MM.1S (cell line): ENCODE measurements around the gene POLD3.

ENCODE experiments used
- DNase-seq: peaks from one replicate; pipeline ENCODE4 v3.0.0-alpha.2; 2015
- H2AFZ ChIP-seq: fragments of 300-600 bp; sonication (generic); 2 replicates; pipeline ENCODE4 v1.6.0; 2016; ENCODE audit warnings: antibody characterized with exemption, low read length
- H3F3A ChIP-seq: fragments of 300-600 bp; sonication (generic); 2 replicates; pipeline ENCODE4 v1.6.1; 2016; ENCODE audit warnings: mild to moderate bottlenecking, antibody characterized with exemption, low read length, moderate library complexity, mixed read lengths; ENCODE audit not compliant: insufficient read depth
- H3K27ac ChIP-seq: fragments of 300-600 bp; sonication (generic); 2 replicates; pipeline ENCODE4 v1.5.1; 2016; ENCODE audit warnings: mild to moderate bottlenecking, low read length
- H3K27me3 ChIP-seq: fragments of 300-600 bp; sonication (generic); replicated peaks from 2 replicates; pipeline ENCODE4 v1.6.0; 2016; ENCODE audit warnings: low read length; ENCODE audit not compliant: insufficient read depth
- H3K36me3 ChIP-seq: fragments of 300-600 bp; sonication (generic); replicated peaks from 2 replicates; pipeline ENCODE4 v1.6.1; 2016; ENCODE audit warnings: mild to moderate bottlenecking, low read length, mixed read lengths; ENCODE audit not compliant: insufficient read depth
- H3K4me1 ChIP-seq: fragments of 300-600 bp; sonication (generic); 2 replicates; pipeline ENCODE4 v1.6.1; 2016; ENCODE audit warnings: low read length, mixed read lengths
- H3K4me2 ChIP-seq: fragments of 300-600 bp; sonication (generic); 2 replicates; pipeline ENCODE4 v1.6.0; 2016; ENCODE audit warnings: low read depth, low read length
- H3K4me3 ChIP-seq: fragments of 300-600 bp; sonication (generic); 2 replicates; pipeline ENCODE4 v1.5.1; 2016; ENCODE audit warnings: low read length, mixed read lengths
- H3K79me2 ChIP-seq: fragments of 300-600 bp; sonication (generic); 2 replicates; pipeline ENCODE4 v1.6.1; 2016; ENCODE audit warnings: mixed run types, low read length, mixed read lengths
- H3K9ac ChIP-seq: fragments of 300-600 bp; sonication (generic); 2 replicates; pipeline ENCODE4 v1.6.1; 2016; ENCODE audit warnings: low read length, mixed read lengths
- H3K9me2 ChIP-seq: fragments of 300-600 bp; sonication (generic); replicated peaks from 2 replicates; pipeline ENCODE4 v1.6.1; 2016; ENCODE audit warnings: mild to moderate bottlenecking, low read length, mixed read lengths; ENCODE audit not compliant: insufficient read depth
- H3K9me3 ChIP-seq: fragments of 300-600 bp; sonication (generic); replicated peaks from 2 replicates; pipeline ENCODE4 v1.6.1; 2016; ENCODE audit warnings: mild to moderate bottlenecking, low read length, mixed read lengths; ENCODE audit not compliant: insufficient read depth
- H4K20me1 ChIP-seq: fragments of 300-600 bp; sonication (generic); 2 replicates; pipeline ENCODE4 v1.6.1; 2016; ENCODE audit warnings: mild to moderate bottlenecking, low read length, moderate library complexity, mixed read lengths; ENCODE audit not compliant: insufficient read depth
- CTCF ChIP-seq: fragments of 300-600 bp; sonication (generic); IDR thresholded peaks from 2 replicates; pipeline ENCODE4 v1.5.1; 2016; ENCODE audit warnings: antibody characterized with exemption, low read length, mixed read lengths
- EZH2 ChIP-seq: fragments of 300-600 bp; sonication (generic); optimal IDR thresholded peaks from 2 replicates; pipeline ENCODE3; 2017; ENCODE audit warnings: low read depth, mild to moderate bottlenecking, antibody characterized with exemption, low read length, mixed read lengths
- EZH2phosphoT487 ChIP-seq: fragments of 300-600 bp; sonication (generic); IDR thresholded peaks from 2 replicates; pipeline ENCODE4 v1.6.1; 2018; ENCODE audit warnings: antibody characterized with exemption, low read length

Gene POLD3

DNA sequence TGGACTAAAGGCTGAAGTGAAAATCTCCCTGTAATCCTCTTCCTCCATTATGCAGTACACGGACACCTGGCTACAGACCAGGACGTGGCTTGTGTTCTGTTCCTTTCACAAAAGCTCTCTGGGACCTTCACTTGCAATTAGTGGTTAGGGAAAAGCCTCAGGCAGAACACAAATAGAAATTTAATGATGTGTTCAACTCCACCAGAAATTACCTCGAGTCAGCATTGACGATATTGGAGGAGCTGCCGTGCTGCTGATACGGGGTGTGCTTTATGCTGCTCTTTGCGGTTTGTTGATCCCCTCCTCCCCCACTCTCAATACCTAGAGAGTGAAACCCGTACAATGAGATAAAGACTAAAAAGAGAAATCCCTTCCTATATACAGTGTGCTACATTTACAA lies 48.9 kb downstream of the POLD3 start:
- no peaks in the 10 kb centered on the region for H4K20me1 ChIP-seq
- no peaks in the 10 kb centered on the region for H3K9me3 ChIP-seq
- H3K79me2 ChIP-seq = no peaks in the 10 kb centered on the region
- no peak overlapping the region for H3K9ac ChIP-seq
- no peak overlapping the region for H3K4me2 ChIP-seq
- TF ChIP-seq EZH2 (no peak), CTCF (no peak), EZH2phosphoT487 (no peak)
- H3K4me1 ChIP-seq = no peaks in the 10 kb centered on the region
- DNase-seq = no peak
- H2AFZ ChIP-seq = no peak overlapping the region
- H3K9me2 ChIP-seq = no peaks in the 10 kb centered on the region
- no peak overlapping the region for H3K4me3 ChIP-seq
- H3K36me3 ChIP-seq = peaks cover 6% of the 10 kb centered on the region; the same call in 1 of the 2 replicates
- H3K27ac ChIP-seq = no peak overlapping the region
- H3F3A ChIP-seq = no peaks in the 10 kb centered on the region
- no peaks in the 10 kb centered on the region for H3K27me3 ChIP-seq

DNA sequence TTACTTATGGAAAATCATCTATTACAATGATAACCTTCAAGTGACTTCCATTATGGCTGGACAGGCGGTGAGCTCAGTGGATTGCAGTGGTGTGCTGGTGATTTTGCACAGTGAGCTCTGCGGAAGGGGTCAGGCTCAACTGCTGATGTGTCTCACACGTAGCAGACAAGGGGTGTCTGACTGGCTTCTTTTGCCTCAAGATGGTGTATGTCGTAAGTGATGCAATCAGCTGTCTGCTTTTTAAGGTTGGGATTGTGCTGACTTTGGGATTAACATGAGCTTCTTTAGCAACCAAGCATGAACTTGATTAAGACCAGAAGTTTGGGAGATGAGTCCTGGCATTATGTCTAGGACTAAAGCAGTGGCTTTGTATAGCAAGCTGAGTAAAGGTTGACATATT lies 49.5 kb downstream of the POLD3 start:
- Histone ChIP-seq H2AFZ (no peak overlapping the region), H3K27ac (no peak overlapping the region)

GRCh38 chr11:74642912-74643311 lies 50.5 kb downstream of the POLD3 start:
- Histone ChIP-seq H3K9ac (no peak overlapping the region), H3K79me2 (no peaks in the 10 kb centered on the region), H3F3A (no peaks in the 10 kb centered on the region), H3K9me2 (no peaks in the 10 kb centered on the region), H4K20me1 (no peaks in the 10 kb centered on the region), H3K4me1 (no peaks in the 10 kb centered on the region), H3K4me2 (no peak overlapping the region), H3K27ac (no peak overlapping the region), H3K27me3 (no peaks in the 10 kb centered on the region), H3K4me3 (no peak overlapping the region), H3K9me3 (no peaks in the 10 kb centered on the region), H2AFZ (no peak overlapping the region), H3K36me3 (peaks cover 6% of the 10 kb centered on the region; the same call in 1 of the 2 replicates)
- TF ChIP-seq EZH2phosphoT487 (no peak), CTCF (no peak), EZH2 (no peak)
- no peak for DNase-seq

More for the DNA sequence above, 49.5 kb downstream of the POLD3 start:
- Histone ChIP-seq H3K79me2 (no peaks in the 10 kb centered on the region), H3K36me3 (peaks cover 6% of the 10 kb centered on the region; the same call in 1 of the 2 replicates), H3K4me3 (no peak overlapping the region), H3K4me2 (no peak overlapping the region), H3K9me2 (no peaks in the 10 kb centered on the region), H3K9ac (no peak overlapping the region), H3K9me3 (no peaks in the 10 kb centered on the region), H3K27me3 (no peaks in the 10 kb centered on the region), H3K4me1 (no peaks in the 10 kb centered on the region), H4K20me1 (no peaks in the 10 kb centered on the region), H3F3A (no peaks in the 10 kb centered on the region)
- TF ChIP-seq EZH2phosphoT487 (no peak), CTCF (no peak), EZH2 (no peak)
- DNase-seq = no peak
